ENCODE measurements around the gene CSH1.
"Not testable (repeated sequence)": the region's sequence is repeated elsewhere in the genome, so short reads cannot be mapped to it uniquely, and the experiment has no call there.

Gene CSH1

DNA sequence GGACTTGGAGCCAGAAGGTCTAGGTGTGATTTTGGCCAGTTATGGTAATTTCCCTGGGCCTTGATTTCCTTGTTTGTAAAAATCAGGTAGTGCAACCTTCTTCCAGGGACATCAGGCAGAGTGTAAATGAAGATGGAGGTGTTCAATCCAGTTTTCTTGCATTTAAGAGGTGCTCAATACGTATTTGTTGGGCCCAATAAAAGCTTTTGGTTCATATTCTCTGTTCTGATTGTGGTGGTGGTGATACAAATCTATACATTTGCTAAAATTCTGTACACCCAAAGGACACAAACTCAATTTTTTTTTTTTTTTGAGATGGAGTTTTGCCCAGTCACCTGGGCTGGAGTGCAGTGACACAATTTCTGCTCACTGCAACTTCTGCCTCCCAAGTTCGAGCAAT is 29.8 kb upstream of the CSH1 start:
- Histone ChIP-seq H3K36me3 (replicated peaks) (no peaks in the 10 kb centered on the region), H3K27me3 (replicated peaks) (no peaks in the 10 kb centered on the region), H3K4me3 (ENCODE audit: low read depth, low read length) (no peak overlapping the region), H3K27ac (no peak overlapping the region)
- DNase-seq = no peak
- TF ChIP-seq, protein P1, sequence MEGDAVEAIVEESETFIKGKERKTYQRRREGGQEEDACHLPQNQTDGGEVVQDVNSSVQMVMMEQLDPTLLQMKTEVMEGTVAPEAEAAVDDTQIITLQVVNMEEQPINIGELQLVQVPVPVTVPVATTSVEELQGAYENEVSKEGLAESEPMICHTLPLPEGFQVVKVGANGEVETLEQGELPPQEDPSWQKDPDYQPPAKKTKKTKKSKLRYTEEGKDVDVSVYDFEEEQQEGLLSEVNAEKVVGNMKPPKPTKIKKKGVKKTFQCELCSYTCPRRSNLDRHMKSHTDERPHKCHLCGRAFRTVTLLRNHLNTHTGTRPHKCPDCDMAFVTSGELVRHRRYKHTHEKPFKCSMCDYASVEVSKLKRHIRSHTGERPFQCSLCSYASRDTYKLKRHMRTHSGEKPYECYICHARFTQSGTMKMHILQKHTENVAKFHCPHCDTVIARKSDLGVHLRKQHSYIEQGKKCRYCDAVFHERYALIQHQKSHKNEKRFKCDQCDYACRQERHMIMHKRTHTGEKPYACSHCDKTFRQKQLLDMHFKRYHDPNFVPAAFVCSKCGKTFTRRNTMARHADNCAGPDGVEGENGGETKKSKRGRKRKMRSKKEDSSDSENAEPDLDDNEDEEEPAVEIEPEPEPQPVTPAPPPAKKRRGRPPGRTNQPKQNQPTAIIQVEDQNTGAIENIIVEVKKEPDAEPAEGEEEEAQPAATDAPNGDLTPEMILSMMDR (IDR thresholded peaks at IDR 0.05; ENCODE audit: low read depth, low read length, missing control alignments) = no peak
- in situ Hi-C loops (cut with HindIII; ENCODE audit: low pct_ligation_motif_present, low sequenced_read_pairs) = no loop called here

DNA sequence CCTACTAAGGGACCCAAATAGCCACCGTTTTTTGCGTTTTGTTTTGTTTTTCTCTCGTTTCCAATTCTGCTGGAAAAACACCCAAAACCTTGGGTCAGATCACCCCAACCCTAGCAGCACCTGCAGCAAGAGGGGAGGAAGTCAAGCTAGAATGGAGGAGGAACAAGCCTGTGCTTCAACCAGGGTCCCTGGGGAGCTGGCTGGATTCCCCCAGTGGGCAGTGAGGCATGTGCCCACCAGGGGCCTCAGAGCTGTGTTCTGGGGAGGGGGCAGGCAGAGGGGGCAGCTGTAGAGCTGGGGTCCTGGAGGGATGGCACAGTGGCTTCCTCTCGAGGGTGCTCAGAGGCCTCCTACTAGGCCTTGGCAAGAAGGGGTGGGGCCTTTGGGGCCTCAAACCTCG is 29.2 kb upstream of the CSH1 start:
- Histone ChIP-seq H3K36me3 (replicated peaks) (no peaks in the 10 kb centered on the region), H3K27ac (no peak overlapping the region), H3K4me3 (ENCODE audit: low read depth, low read length) (no peak overlapping the region), H3K27me3 (replicated peaks) (no peaks in the 10 kb centered on the region)
- TF ChIP-seq, protein P1 (IDR thresholded peaks at IDR 0.05; ENCODE audit: low read depth, low read length, missing control alignments) = no peak
- in situ Hi-C loops (cut with HindIII; ENCODE audit: low pct_ligation_motif_present, low sequenced_read_pairs) = no loop called here
- no peak for DNase-seq

DNA sequence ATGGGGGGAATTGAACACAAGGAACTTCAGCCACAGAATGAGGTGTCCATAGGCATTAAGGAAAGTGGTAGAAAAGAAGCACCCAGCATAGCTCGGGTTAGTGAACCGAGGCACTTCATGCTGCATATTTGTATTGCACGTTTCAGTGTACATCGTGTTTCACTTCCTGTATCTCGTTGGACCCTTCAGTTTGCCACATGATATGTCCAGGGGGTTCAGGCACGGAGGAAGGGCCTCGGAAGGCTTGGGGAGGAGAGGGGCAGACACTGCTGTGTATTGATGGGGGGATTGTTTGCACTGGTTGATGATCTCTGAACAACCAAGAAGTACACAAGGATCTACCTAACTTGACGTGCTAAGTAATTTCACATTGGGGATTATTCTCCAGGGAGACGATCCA is 26.0 kb upstream of the CSH1 start:
- DNase-seq; H3K27me3 ChIP-seq (replicated peaks); in situ Hi-C loops (cut with HindIII; ENCODE audit: low pct_ligation_motif_present, low sequenced_read_pairs); H3K4me3 ChIP-seq (ENCODE audit: low read depth, low read length); H3K27ac ChIP-seq; H3K36me3 ChIP-seq (replicated peaks): not testable (repeated sequence)

- DNase-seq; H3K4me3 ChIP-seq (ENCODE audit: low read depth, low read length); H3K27ac ChIP-seq; H3K27me3 ChIP-seq (replicated peaks); H3K36me3 ChIP-seq (replicated peaks); in situ Hi-C loops (cut with HindIII; ENCODE audit: low pct_ligation_motif_present, low sequenced_read_pairs): not testable (repeated sequence)
Measured at GRCh38 chr17:63920779-63921178, 24.4 kb upstream of the CSH1 start.

DNA sequence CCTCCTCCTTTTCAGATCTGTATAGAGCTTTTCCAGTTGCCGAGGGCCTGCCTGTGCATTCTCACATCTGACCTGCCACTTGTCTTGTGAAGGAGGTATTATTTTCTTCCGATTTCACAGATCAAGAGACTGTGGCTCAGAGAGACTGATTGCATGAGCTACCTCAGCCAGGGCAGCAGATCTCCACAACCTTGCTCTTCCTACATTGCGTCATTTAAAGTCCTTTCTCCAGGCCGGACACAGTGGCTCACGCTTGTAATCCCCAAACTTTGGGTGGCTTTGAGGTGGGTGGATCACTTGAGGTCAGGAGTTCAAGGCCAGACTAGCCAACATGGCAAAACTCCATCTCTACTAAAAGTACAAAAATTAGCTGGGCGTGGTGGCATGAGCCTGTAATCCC is 23.7 kb upstream of the CSH1 start:
- DNase-seq; H3K27ac ChIP-seq; H3K27me3 ChIP-seq (replicated peaks); H3K4me3 ChIP-seq (ENCODE audit: low read depth, low read length); H3K36me3 ChIP-seq (replicated peaks); in situ Hi-C loops (cut with HindIII; ENCODE audit: low pct_ligation_motif_present, low sequenced_read_pairs): not testable (repeated sequence)

- Histone ChIP-seq H3K27ac (no peak overlapping the region), H3K4me3 (ENCODE audit: low read depth, low read length) (no peak overlapping the region), H3K36me3 (replicated peaks) (no peaks in the 10 kb centered on the region), H3K27me3 (replicated peaks) (peaks cover 3% of the 10 kb centered on the region)
- TF ChIP-seq, protein P1 (IDR thresholded peaks at IDR 0.05; ENCODE audit: low read depth, low read length, missing control alignments) = peak; percentile 93
- in situ Hi-C loops (cut with HindIII; ENCODE audit: low pct_ligation_motif_present, low sequenced_read_pairs) = no loop called here
- DNase-seq = peak; percentile 45
Measured at GRCh38 chr17:63919311-63919723, 22.9 kb upstream of the CSH1 start.

GRCh38 chr17:63918789-63919305 is 22.5 kb upstream of the CSH1 start, which contains the start of gene GH1:
Gene GH1, minus strand, starts transcription at chr17:63918839. Its CDS starts 63 bp downstream, at chr17:63918776.
- H3K4me3 ChIP-seq (ENCODE audit: low read depth, low read length); in situ Hi-C loops (cut with HindIII; ENCODE audit: low pct_ligation_motif_present, low sequenced_read_pairs); H3K36me3 ChIP-seq (replicated peaks); H3K27me3 ChIP-seq (replicated peaks); H3K27ac ChIP-seq; DNase-seq: not testable (repeated sequence)

DNA sequence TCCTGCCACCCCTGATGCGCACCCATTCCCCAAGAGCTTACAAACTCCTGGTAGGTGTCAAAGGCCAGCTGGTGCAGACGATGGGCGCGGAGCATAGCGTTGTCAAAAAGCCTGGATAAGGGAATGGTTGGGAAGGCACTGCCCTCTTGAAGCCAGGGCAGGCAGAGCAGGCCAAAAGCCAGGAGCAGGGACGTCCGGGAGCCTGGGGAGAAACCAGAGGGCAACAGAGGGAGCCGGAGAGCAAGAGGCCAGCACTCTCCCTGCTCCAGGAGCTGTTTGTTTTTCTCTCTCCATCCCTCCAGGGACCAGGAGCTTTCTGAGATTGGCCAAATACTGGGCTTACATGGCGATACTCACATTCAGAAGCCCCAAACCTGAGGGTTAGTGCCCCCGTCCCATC is 21.9 kb upstream of the CSH1 start:
- Histone ChIP-seq H3K4me3 (ENCODE audit: low read depth, low read length) (no peak overlapping the region), H3K27me3 (replicated peaks) (peaks cover 3% of the 10 kb centered on the region), H3K36me3 (replicated peaks) (no peaks in the 10 kb centered on the region), H3K27ac (no peak overlapping the region)
- in situ Hi-C loops (cut with HindIII; ENCODE audit: low pct_ligation_motif_present, low sequenced_read_pairs) = no loop called here
- no peak for DNase-seq
- TF ChIP-seq, protein P1 (IDR thresholded peaks at IDR 0.05; ENCODE audit: low read depth, low read length, missing control alignments) = peak; percentile 4

Data from brain microvascular endothelial cell (primary cell).